Measurements from ENCODE around the gene EHHADH. TPM values are rescaled to one million over a fixed set of nuclear protein-coding genes. Genes with fewer than 3 reads are reported as not detected.
"Not testable (repeated sequence)": the region's sequence is repeated elsewhere in the genome, so short reads cannot be mapped to it uniquely, and the experiment has no call there.

The EHHADH gene
- total RNA-seq, 1 donor from 2014 or later: 3.6 TPM

DNA sequence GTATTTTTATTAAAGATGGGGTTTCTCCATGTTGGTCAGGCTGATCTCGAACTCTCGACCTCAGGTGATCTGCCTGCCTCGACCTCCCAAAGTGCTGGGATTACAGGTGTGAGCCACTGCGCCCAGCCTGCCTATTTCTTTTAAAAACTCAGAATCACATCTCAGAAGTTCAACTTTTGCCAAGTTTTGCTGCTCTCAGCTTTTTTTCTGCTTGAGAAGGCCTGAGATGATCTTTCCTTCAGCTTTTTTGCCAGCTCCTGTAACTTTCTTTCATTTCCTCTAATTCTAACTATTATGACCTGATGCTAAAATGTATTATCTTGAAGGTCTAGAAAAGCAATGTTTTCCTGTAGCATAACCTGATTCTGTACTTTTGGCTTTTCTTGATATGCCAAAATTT is 9.6 kb upstream of the EHHADH start:
- Histone ChIP-seq H3K79me2 (ENCODE audit: low read depth) (no peaks in the 10 kb centered on the region), H3K27ac (no peak overlapping the region), H3K27me3 (no peaks in the 10 kb centered on the region), H3K4me2 (no peak overlapping the region), H3K36me3 (no peaks in the 10 kb centered on the region), H3K9me3 (ENCODE audit: low read depth) (no peaks in the 10 kb centered on the region), H4K20me1 (ENCODE audit: low read depth) (no peaks in the 10 kb centered on the region), H3K9ac (no peak overlapping the region), H3F3A (ENCODE audit: low read depth) (no peaks in the 10 kb centered on the region), H3K4me3 (no peak overlapping the region), H3K4me1 (no peaks in the 10 kb centered on the region), H2AFZ (replicated peaks) (no peak overlapping the region)
- Mint-ChIP-seq H3K4me1 (no peaks in the 10 kb centered on the region), H3K27ac (no peak overlapping the region), H3K27me3 (ENCODE audit: insufficient read depth, low read depth) (no peaks in the 10 kb centered on the region), H3K9me3 (peaks cover 3% of the 10 kb centered on the region), H3K4me3 (no peak overlapping the region), H3K36me3 (no peaks in the 10 kb centered on the region)
- DNase-seq (ENCODE audit: low spot score): no peak
- no peak for TF ChIP-seq EZH2 (IDR thresholded peaks at IDR 0.05)
- TF ChIP-seq, protein P1, sequence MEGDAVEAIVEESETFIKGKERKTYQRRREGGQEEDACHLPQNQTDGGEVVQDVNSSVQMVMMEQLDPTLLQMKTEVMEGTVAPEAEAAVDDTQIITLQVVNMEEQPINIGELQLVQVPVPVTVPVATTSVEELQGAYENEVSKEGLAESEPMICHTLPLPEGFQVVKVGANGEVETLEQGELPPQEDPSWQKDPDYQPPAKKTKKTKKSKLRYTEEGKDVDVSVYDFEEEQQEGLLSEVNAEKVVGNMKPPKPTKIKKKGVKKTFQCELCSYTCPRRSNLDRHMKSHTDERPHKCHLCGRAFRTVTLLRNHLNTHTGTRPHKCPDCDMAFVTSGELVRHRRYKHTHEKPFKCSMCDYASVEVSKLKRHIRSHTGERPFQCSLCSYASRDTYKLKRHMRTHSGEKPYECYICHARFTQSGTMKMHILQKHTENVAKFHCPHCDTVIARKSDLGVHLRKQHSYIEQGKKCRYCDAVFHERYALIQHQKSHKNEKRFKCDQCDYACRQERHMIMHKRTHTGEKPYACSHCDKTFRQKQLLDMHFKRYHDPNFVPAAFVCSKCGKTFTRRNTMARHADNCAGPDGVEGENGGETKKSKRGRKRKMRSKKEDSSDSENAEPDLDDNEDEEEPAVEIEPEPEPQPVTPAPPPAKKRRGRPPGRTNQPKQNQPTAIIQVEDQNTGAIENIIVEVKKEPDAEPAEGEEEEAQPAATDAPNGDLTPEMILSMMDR (IDR thresholded peaks at IDR 0.05): no peak
- no peak for TF ChIP-seq EZH2phosphoT487 (IDR thresholded peaks at IDR 0.05)

DNA sequence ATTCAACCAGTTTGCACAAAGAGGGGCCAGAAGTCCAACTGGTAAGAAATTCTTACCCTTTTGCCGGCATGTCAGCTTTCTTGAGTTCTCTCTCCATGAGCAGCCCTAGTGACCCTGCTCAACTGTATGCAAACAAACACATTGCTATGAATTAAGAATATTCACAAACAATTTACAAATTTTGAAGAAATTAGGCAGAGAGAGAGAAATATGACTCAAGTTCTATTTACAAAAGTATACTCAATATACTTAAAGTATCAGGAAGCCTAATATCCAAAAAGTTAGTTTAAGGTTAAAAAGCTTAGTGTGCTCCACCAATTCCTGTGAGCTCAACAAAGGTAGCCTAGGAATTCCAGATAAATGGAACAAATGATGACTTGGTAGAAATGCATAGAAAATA is 3.5 kb upstream of the EHHADH start:
- H3K4me2 ChIP-seq: no peak overlapping the region
- H3K9ac ChIP-seq: no peak overlapping the region
- no peak overlapping the region for H2AFZ ChIP-seq (replicated peaks)
- H3K36me3 Mint-ChIP-seq: no peaks in the 10 kb centered on the region
- peaks cover 11% of the 10 kb centered on the region for H3K27me3 ChIP-seq
- no peaks in the 10 kb centered on the region for H3K4me1 Mint-ChIP-seq
- H3K27ac ChIP-seq: no peak overlapping the region
- TF ChIP-seq, protein P1 (IDR thresholded peaks at IDR 0.05): no peak
- TF ChIP-seq EZH2phosphoT487 (IDR thresholded peaks at IDR 0.05) (no peak), EZH2 (IDR thresholded peaks at IDR 0.05) (no peak)
- no peaks in the 10 kb centered on the region for H4K20me1 ChIP-seq (ENCODE audit: low read depth)
- peaks cover 6% of the 10 kb centered on the region for H3K36me3 ChIP-seq
- no peak overlapping the region for H3K4me3 Mint-ChIP-seq
- H3K9me3 ChIP-seq (ENCODE audit: low read depth): peaks cover 7% of the 10 kb centered on the region
- H3K4me1 ChIP-seq: no peaks in the 10 kb centered on the region
- peaks cover 19% of the 10 kb centered on the region for H3K9me3 Mint-ChIP-seq
- H3K27ac Mint-ChIP-seq: no peak overlapping the region
- H3F3A ChIP-seq (ENCODE audit: low read depth): no peaks in the 10 kb centered on the region
- no peak for DNase-seq (ENCODE audit: low spot score)
- no peak overlapping the region for H3K4me3 ChIP-seq
- no peaks in the 10 kb centered on the region for H3K27me3 Mint-ChIP-seq (ENCODE audit: insufficient read depth, low read depth)
- H3K79me2 ChIP-seq (ENCODE audit: low read depth): no peaks in the 10 kb centered on the region

DNA sequence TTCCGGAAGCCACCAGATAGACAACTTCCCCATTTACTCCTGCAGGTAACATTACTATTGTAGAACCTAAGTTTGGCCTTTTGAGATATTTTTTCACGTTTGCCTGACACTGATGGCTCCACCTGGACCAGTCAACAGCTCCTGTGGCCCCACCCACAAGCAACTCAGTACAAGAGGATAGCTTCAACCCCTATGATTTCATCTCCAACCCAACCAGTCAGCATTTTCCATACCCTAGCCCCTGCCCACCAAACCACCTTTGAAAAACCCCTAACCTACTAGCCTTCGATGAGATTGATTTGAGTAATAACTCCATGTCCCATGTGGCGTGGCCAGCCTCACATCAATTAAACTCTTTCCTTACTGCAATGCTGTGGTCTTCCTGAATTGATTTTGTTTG is 950 bp upstream of the EHHADH start:
- H3K9me3 ChIP-seq (ENCODE audit: low read depth): peaks cover 7% of the 10 kb centered on the region
- H3K4me1 ChIP-seq: no peaks in the 10 kb centered on the region
- no peak for DNase-seq (ENCODE audit: low spot score)
- no peak overlapping the region for H3K4me2 ChIP-seq
- TF ChIP-seq, protein P1 (IDR thresholded peaks at IDR 0.05): no peak
- TF ChIP-seq EZH2phosphoT487 (IDR thresholded peaks at IDR 0.05) (no peak), EZH2 (IDR thresholded peaks at IDR 0.05) (no peak)
- Mint-ChIP-seq H3K27ac (no peak overlapping the region), H3K9me3 (peaks cover 19% of the 10 kb centered on the region), H3K27me3 (ENCODE audit: insufficient read depth, low read depth) (no peaks in the 10 kb centered on the region), H3K36me3 (no peaks in the 10 kb centered on the region), H3K4me3 (no peak overlapping the region), H3K4me1 (no peaks in the 10 kb centered on the region)
- no peaks in the 10 kb centered on the region for H4K20me1 ChIP-seq (ENCODE audit: low read depth)
- no peak overlapping the region for H3K4me3 ChIP-seq
- no peak overlapping the region for H2AFZ ChIP-seq (replicated peaks)
- H3F3A ChIP-seq (ENCODE audit: low read depth): no peaks in the 10 kb centered on the region
- H3K36me3 ChIP-seq: peaks cover 6% of the 10 kb centered on the region
- H3K79me2 ChIP-seq (ENCODE audit: low read depth): no peaks in the 10 kb centered on the region
- no peak overlapping the region for H3K9ac ChIP-seq
- peaks cover 11% of the 10 kb centered on the region for H3K27me3 ChIP-seq
- no peak overlapping the region for H3K27ac ChIP-seq

DNA sequence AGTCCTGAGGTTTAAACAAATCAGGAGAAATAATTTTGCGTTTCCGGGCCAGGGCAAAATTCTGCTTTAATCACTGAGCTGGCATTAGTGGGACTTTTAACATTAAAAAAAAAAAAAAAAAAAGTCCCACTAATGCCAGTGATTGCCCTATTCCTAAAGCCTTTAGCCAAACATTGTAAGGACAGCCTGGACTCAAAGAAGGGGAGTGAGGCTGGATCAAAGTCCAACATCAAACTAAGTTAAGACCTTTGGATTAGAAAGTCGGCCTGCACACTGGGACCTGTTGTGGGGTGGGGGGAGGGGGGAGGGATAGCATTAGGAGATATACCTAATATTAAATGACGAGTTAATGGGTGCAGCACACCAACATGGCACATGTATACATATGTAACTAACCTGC is 716 bp downstream of the EHHADH start:
- H3K27ac ChIP-seq: not testable (repeated sequence)

More for the DNA sequence above, 716 bp downstream of the EHHADH start:
- not testable (repeated sequence) for H3K4me1 ChIP-seq; H4K20me1 ChIP-seq (ENCODE audit: low read depth); H3K4me2 ChIP-seq; H3F3A ChIP-seq (ENCODE audit: low read depth); H3K9me3 ChIP-seq (ENCODE audit: low read depth); H3K27me3 Mint-ChIP-seq (ENCODE audit: insufficient read depth, low read depth); H3K4me3 ChIP-seq; H3K36me3 Mint-ChIP-seq; H2AFZ ChIP-seq (replicated peaks); H3K79me2 ChIP-seq (ENCODE audit: low read depth); H3K36me3 ChIP-seq; H3K4me1 Mint-ChIP-seq; DNase-seq (ENCODE audit: low spot score); H3K9ac ChIP-seq; H3K4me3 Mint-ChIP-seq; H3K27ac Mint-ChIP-seq
- H3K27me3 ChIP-seq: peaks cover 11% of the 10 kb centered on the region
- peaks cover 13% of the 10 kb centered on the region for H3K9me3 Mint-ChIP-seq
